ENCODE measurements around the gene NEK1.

Gene NEK1

DNA sequence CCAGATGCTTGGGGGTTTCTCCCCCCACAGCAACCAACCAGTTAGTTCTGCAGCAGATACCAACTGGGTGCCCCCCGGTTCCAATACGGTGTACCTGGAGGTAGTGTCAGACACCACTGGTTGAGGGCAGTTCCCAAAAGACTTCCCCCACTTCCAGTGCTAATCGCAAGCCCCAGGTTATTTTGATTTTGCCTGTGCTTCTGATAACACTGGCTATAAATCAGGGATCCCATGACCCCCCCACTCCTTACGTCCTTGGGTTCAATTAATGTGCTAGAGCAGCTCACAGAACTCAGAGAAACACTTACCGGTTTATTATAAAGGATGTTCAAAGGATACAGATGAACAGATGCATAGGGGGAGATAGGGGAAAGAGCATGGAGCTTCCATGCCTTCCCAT, 13.5 kb upstream of the NEK1 start:
- TF ChIP-seq, protein P1, sequence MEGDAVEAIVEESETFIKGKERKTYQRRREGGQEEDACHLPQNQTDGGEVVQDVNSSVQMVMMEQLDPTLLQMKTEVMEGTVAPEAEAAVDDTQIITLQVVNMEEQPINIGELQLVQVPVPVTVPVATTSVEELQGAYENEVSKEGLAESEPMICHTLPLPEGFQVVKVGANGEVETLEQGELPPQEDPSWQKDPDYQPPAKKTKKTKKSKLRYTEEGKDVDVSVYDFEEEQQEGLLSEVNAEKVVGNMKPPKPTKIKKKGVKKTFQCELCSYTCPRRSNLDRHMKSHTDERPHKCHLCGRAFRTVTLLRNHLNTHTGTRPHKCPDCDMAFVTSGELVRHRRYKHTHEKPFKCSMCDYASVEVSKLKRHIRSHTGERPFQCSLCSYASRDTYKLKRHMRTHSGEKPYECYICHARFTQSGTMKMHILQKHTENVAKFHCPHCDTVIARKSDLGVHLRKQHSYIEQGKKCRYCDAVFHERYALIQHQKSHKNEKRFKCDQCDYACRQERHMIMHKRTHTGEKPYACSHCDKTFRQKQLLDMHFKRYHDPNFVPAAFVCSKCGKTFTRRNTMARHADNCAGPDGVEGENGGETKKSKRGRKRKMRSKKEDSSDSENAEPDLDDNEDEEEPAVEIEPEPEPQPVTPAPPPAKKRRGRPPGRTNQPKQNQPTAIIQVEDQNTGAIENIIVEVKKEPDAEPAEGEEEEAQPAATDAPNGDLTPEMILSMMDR (IDR thresholded peaks at IDR 0.05) = no peak

DNA sequence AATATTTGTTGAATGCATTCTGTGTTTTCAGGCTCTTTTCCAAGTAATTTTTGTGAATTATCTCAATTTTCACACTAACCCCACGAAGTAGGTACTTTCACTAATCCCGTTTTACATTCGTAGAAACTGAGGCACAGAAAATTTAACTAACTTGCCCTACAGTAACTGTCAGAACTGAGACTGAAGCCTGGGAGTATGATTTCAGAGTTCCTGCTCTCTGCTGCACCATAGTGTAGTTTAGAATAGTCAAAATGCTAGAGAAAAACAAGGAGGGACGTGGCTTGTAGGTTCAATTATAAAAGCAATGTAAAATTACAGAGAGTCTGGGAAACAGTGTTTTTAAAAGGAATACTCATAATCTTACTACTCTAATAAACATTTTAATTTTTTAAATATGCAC, 10.2 kb upstream of the NEK1 start:
- TF ChIP-seq, protein P1 (IDR thresholded peaks at IDR 0.05) = no peak

DNA sequence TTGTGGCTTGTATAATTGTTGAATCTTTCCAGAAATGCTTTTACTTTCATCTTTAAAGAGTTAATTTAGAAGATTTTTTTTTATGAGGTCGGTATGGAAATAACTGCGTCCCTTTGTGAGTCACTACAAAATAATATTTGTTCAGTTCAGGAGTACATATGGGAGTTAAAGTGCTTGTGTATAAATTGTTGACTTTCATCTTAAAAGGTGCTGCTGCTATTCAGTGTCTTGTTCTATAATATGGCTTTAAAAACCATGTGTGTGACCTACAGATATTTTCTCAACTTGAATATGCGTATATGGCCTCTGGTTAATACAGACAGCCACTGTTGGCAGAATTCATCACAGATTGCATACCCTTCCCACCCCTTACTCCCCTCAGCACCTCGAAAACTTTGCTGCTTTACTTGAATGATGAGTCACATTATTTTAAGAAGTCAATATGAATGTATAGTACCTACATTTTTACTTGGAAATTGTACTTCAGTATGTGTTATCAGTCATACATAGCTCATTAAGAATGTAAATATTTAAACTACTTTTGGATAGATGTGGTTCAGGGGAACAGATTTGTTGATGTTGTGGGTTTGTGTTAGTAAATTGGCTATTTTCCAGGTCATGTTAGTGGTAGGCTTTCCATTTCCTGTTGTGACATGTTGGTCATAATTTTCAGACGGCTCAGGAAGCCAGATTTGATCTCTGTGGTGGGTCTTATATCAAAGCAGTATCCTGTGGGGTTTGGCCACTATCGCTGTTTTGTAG, 9.5 kb upstream of the NEK1 start:
- TF ChIP-seq, protein P1 (IDR thresholded peaks at IDR 0.05) = no peak

DNA sequence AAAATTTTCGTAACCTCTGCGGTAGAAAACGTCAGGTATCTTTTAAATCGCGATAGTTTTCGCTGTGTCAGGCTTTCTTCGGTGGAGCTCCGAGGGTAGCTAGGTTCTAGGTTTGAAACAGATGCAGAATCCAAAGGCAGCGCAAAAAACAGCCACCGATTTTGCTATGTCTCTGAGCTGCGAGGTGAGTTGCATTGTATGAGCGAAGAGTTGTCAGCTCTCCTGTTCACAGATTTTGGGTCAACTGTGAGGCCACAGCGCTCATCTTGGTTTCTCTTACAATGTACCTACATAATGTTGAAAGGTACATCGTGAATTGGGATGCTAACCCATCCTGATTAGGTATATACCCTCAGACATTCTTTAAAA, 8.5 kb upstream of the NEK1 start:
- TF ChIP-seq, protein P1 (IDR thresholded peaks at IDR 0.05) = no peak

DNA sequence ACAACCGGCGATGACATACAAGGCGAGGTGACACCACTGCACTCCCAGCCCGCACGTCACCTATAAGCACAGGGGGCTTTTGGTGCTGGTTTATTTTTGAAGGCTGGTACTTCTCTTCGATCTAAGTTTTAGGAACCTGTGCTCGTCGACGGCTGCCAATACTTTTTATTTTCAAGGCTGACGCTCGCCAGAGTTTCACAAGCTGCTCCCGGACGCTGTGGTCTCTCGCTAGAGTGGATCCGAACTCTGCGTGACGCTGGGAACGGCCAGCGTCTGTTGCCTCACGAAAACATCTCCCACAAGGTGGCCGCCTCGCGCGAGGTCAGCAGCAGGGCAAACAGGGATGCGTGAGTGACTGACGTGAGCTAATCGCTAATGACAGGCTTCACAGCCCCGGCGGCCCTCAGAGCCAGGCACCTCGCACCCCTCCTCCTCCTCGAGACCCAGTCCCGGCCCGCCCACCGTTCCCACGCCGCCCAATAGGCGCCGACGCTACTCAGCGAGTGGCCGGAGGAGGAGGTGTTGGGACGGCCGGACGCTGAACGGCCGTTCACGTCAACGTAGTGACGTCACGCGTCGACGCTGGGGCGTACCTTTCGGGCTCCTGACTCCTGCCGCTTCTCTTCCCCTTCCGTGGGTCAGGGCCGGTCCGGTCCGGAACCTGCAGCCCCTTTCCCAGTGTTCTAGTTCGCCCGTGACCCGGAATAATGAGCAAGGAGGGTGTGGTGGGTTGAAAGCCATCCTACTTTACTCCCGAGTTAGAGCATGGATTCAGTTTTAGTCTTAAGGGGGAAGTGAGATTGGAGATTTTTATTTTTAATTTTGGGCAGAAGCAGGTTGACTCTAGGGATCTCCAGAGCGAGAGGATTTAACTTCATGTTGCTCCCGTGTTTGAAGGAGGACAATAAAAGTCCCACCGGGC, 7.8 kb upstream of the NEK1 start, which contains the start of gene CLCN3:
CLCN3 (plus strand) TSS at position 621 of the 922 bp plus-strand sequence. CDS start 15,351 bp downstream, outside the sequence.
- TF ChIP-seq, protein P1 (IDR thresholded peaks at IDR 0.05) = no peak

DNA sequence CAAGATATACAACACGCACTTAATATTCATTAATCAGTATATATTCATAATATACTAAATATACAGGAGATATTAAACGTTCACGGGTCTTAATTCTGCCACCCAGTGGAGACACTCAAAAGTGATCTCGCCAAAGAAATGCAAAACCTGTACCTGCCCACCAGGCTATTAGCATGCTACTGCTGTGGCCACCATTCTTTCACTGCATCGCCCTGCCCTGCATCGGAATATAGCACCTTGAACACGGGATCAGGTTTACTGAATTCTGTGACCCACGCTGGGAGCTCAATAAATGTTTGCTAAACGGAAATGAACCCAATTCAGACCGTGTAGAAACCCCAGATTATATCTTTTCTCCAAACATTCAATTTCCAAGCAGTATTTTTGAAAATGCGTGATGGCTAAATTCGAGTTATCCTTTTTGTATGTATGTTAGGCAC, 7.2 kb upstream of the NEK1 start:
- TF ChIP-seq, protein P1 (IDR thresholded peaks at IDR 0.05) = peak; percentile 58

DNA sequence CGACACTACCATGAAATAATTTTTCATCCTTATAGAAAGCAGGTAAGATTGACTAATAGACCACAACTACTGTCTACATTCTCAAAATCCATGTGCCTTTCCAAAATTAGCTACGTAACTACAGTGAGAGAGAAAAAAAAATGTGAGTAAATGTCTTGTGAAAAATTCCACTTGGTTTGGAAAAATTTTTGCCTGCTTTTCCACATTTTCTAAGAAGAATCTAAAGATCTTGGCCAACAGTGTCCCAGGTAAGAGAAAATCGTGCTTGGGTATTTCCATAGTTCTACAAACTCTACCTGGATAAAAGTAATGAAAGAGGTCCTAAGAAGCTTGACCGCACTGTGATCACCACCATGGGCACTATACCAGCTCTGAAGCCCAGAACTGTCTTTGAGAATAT, 6.6 kb upstream of the NEK1 start:
- TF ChIP-seq, protein P1 (IDR thresholded peaks at IDR 0.05) = no peak

Measured in LNCAP (cell line).